AG20443 (cell line): ENCODE data around the gene HES6.
"Not testable (repeated sequence)": the region's sequence is repeated elsewhere in the genome, so short reads cannot be mapped to it uniquely, and the experiment has no call there.

Source experiments
- DNase-seq: peaks from one replicate; pipeline ENCODE4 v3.0.0; 2012; ENCODE audit warnings: low spot score, mixed read lengths

The HES6 gene

GRCh38 chr2:238239863-238240756 is at the start of gene HES6:
TSS of gene HES6 (minus strand) at chr2:238240038. CDS start at chr2:238239905, 133 bp downstream.
- peak; percentile 98 for DNase-seq

- DNase-seq, result no peak
These were observed 49.7 kb upstream of the HES6 start for GRCh38 chr2:238289574-238289973.

- DNase-seq, result peak; percentile 96
These were observed 49.1 kb upstream of the HES6 start for GRCh38 chr2:238288650-238289573.

- peak; percentile 80 for DNase-seq
These were observed 48.2 kb upstream of the HES6 start, which contains the start of gene PER2 for GRCh38 chr2:238287737-238288649. TSS of gene PER2 (minus strand) at chr2:238288610. CDS start at chr2:238277936, 10,674 bp downstream.

- no peak for DNase-seq
These were observed 47.3 kb upstream of the HES6 start for GRCh38 chr2:238286987-238287736.

- peak; percentile 64 for DNase-seq
These were observed 46.7 kb upstream of the HES6 start for GRCh38 chr2:238286551-238286950.

GRCh38 chr2:238286095-238286494 is 46.3 kb upstream of the HES6 start:
- no peak for DNase-seq

GRCh38 chr2:238285653-238286082 is 45.8 kb upstream of the HES6 start:
- DNase-seq, result peak; percentile 89

GRCh38 chr2:238284802-238285515 is 45.1 kb upstream of the HES6 start:
- no peak for DNase-seq

- no peak for DNase-seq
These were observed 43.3 kb upstream of the HES6 start for GRCh38 chr2:238282861-238283738.

GRCh38 chr2:238281826-238282480 is 42.1 kb upstream of the HES6 start:
- no peak for DNase-seq

GRCh38 chr2:238280083-238280825 is 40.4 kb upstream of the HES6 start:
- DNase-seq, result no peak

GRCh38 chr2:238279324-238279682 is 39.5 kb upstream of the HES6 start:
- no peak for DNase-seq

GRCh38 chr2:238278626-238279323 is 38.9 kb upstream of the HES6 start:
- DNase-seq, result no peak

GRCh38 chr2:238277695-238278094 is 37.9 kb upstream of the HES6 start:
- DNase-seq, result no peak

- DNase-seq, result no peak
These were observed 34.5 kb upstream of the HES6 start for GRCh38 chr2:238274152-238274865.

- not testable (repeated sequence) for DNase-seq
These were observed 33.6 kb upstream of the HES6 start for GRCh38 chr2:238273433-238273832.
